Measurements from ENCODE around the gene ACACA.

- TF ChIP-seq ZNF544 (tag by site-specific recombination; IDR thresholded peaks at IDR 0.05) (no peak), ZNF174 (tag by site-specific recombination; IDR thresholded peaks at IDR 0.05) (no peak), SP2 (tag by site-specific recombination; IDR thresholded peaks at IDR 0.05) (no peak), ZNF211 (tag by site-specific recombination; IDR thresholded peaks at IDR 0.05; ENCODE audit: low read depth) (no peak), SP7 (tag by site-specific recombination; IDR thresholded peaks at IDR 0.05) (no peak), ZBTB26 (tag by site-specific recombination; optimal IDR thresholded peaks at IDR 0.05) (no peak), ZBTB11 (tag by site-specific recombination; conservative IDR thresholded peaks at IDR 0.05; ENCODE audit: low read depth) (no peak), ZBTB7A (tag by site-specific recombination; IDR thresholded peaks at IDR 0.05; ENCODE audit: low read depth) (no peak), YY1 (tag by site-specific recombination; IDR thresholded peaks at IDR 0.05) (no peak), ZNF133 (tag by site-specific recombination; IDR thresholded peaks at IDR 0.05) (no peak), TCF7L2 (IDR thresholded peaks at IDR 0.05; ENCODE audit: borderline replicate concordance, low read depth, low read length) (no peak), CTCF (tag by site-specific recombination; IDR thresholded peaks at IDR 0.05) (no peak), ZNF426 (tag by site-specific recombination; IDR thresholded peaks at IDR 0.05) (no peak)
These were observed 242.6 kb downstream of the ACACA start for GRCh38 chr17:37164057-37164456.

Measured in HEK293 (cell line).